K562 (cell line): Measurements from ENCODE around the gene FUNDC2. TPM values are rescaled to one million over a fixed set of nuclear protein-coding genes. Genes with fewer than 3 reads are reported as not detected.

Source experiments
- ASH1L ChIP-seq: fragments of 450-650 bp; IDR thresholded peaks from 2 replicates; pipeline ENCODE4 v1.6.1; 2018; ENCODE audit warnings: borderline replicate concordance, mild to moderate bottlenecking, low read depth; ENCODE audit not compliant: partially characterized antibody
- CAMTA2 ChIP-seq: fragments of 250-450 bp; sonication (Bioruptor Pico); conservative IDR thresholded peaks from 2 replicates; pipeline ENCODE4 v1.5.1; 2022
- CBFA2T2 ChIP-seq: fragments of 450-650 bp; conservative IDR thresholded peaks from 2 replicates; pipeline ENCODE4 v1.6.1; 2017; ENCODE audit warnings: mild to moderate bottlenecking
- EGR1 ChIP-seq: fragments of 450-650 bp; conservative IDR thresholded peaks from 2 replicates; pipeline ENCODE4 v1.6.1; 2017; ENCODE audit warnings: mild to moderate bottlenecking
- ETS2 ChIP-seq: IDR thresholded peaks from 2 replicates; pipeline ENCODE4 v1.6.1; 2016; ENCODE audit warnings: borderline replicate concordance, missing genetic modification characterization, mild to moderate bottlenecking, moderate library complexity, missing compliant biosample characterization; ENCODE audit not compliant: poor library complexity, severe bottlenecking
- EZH2 ChIP-seq: IDR thresholded peaks from 2 replicates; pipeline ENCODE4 v1.6.1; 2012; ENCODE audit warnings: low read depth, mild to moderate bottlenecking, inconsistent platforms, low read length, borderline replicate concordance
- FOXP1 ChIP-seq: sonication (generic); formaldehyde crosslinking; IDR thresholded peaks from 2 replicates; pipeline ENCODE4 v1.8.0; 2022; ENCODE audit warnings: mild to moderate bottlenecking, missing genetic modification reagents
- JUNB ChIP-seq: fragments of 450-650 bp; formaldehyde crosslinking; conservative IDR thresholded peaks from 2 replicates; pipeline ENCODE4 v1.4.0; 2020; ENCODE audit warnings: mild to moderate bottlenecking
- MECOM ChIP-seq: fragments of 250-450 bp; sonication (Bioruptor Pico); IDR thresholded peaks from 2 replicates; pipeline ENCODE4 v1.8.0; 2022; ENCODE audit warnings: inconsistent platforms
- MTA1 ChIP-seq: fragments of 450-650 bp; IDR thresholded peaks from 2 replicates; pipeline ENCODE4 v1.6.1; 2017; ENCODE audit warnings: borderline replicate concordance
- PHB2 ChIP-seq: fragments of 450-650 bp; IDR thresholded peaks from 2 replicates; pipeline ENCODE4 v1.6.1; 2017; ENCODE audit warnings: low read depth
- RCOR1 ChIP-seq, 2 experiments: IDR thresholded peaks; 2 replicates each; pipeline ENCODE4 v1.6.1; 2012; ENCODE audit warnings: low read depth in 2 of 2, low read length in 2 of 2, borderline replicate concordance in 1 of 2, improper control_type of control experiment in 1 of 2
- SAFB2 ChIP-seq: fragments of 200-400 bp; formaldehyde crosslinking; IDR thresholded peaks from 2 replicates; pipeline ENCODE4 v1.6.1; 2018; ENCODE audit warnings: borderline replicate concordance, low read length, low read depth, moderate library complexity; ENCODE audit not compliant: severe bottlenecking
- SMARCA4 ChIP-seq: fragments of 450-650 bp; IDR thresholded peaks from 2 replicates; pipeline ENCODE4 v1.6.1; 2016
- SOX6 ChIP-seq: fragments of 450-650 bp; IDR thresholded peaks from 2 replicates; pipeline ENCODE4 v1.6.1; 2014; ENCODE audit warnings: mild to moderate bottlenecking
- STAT5B ChIP-seq: fragments of 250-450 bp; sonication (Bioruptor Pico); IDR thresholded peaks from 2 replicates; pipeline ENCODE4 v1.8.0; 2021; ENCODE audit warnings: mild to moderate bottlenecking, inconsistent platforms
- TEAD4 ChIP-seq, 2 experiments: sonication (generic) in 1 of 2; formaldehyde crosslinking in 1 of 2; IDR thresholded peaks; 2 replicates each; pipeline versions ENCODE4 v1.6.1 to v1.8.0; 2012 to 2022; ENCODE audit warnings: borderline replicate concordance in 1 of 2, inconsistent platforms in 1 of 2, low read length in 1 of 2, mild to moderate bottlenecking in 1 of 2, missing genetic modification reagents in 1 of 2
- TRIM24 ChIP-seq, 2 experiments: fragments of 450-650 bp; IDR thresholded peaks; 2 replicates each; pipeline ENCODE4 v1.6.1; 2016
- ZMIZ1 ChIP-seq, 2 experiments: fragments of 150-350 bp in 1 of 2; IDR thresholded peaks; 2 replicates each; pipeline ENCODE4 v1.6.1; 2012 to 2016; ENCODE audit warnings: low read depth in 2 of 2, low read length in 2 of 2, mild to moderate bottlenecking in 1 of 2, moderate library complexity in 1 of 2
- ZNF347 ChIP-seq: fragments of 450-650 bp; formaldehyde crosslinking; IDR thresholded peaks from 2 replicates; pipeline ENCODE4 v1.4.0; 2020; ENCODE audit warnings: low read depth, mild to moderate bottlenecking, moderate library complexity
- ZNF644 ChIP-seq: fragments of 200-800 bp; sonication (Bioruptor generic); IDR thresholded peaks from 2 replicates; pipeline ENCODE4 v1.6.1; 2016; ENCODE audit warnings: low read depth, missing genetic modification characterization, missing compliant biosample characterization
- ZNF740 ChIP-seq, 3 experiments: fragments of 200-800 bp in 1 of 3; sonication (Bioruptor generic) in 1 of 3; sonication (generic) in 1 of 3; formaldehyde crosslinking in 1 of 3; IDR thresholded peaks; 2 replicates each; pipeline versions ENCODE4 v1.6.1 to v1.8.0; 2016 to 2022; ENCODE audit warnings: mild to moderate bottlenecking in 2 of 3, missing compliant biosample characterization in 2 of 3, missing genetic modification characterization in 2 of 3, missing genetic modification reagents in 1 of 3
- ZNF76 ChIP-seq: fragments of 250-450 bp; sonication (Bioruptor Pico); IDR thresholded peaks from 2 replicates; pipeline ENCODE4 v1.4.0; 2020; ENCODE audit warnings: mild to moderate bottlenecking, moderate library complexity, borderline replicate concordance
- ZSCAN32 ChIP-seq: fragments of 450-650 bp; formaldehyde crosslinking; IDR thresholded peaks from 2 replicates; pipeline ENCODE4 v1.4.0; 2020; ENCODE audit warnings: mild to moderate bottlenecking, moderate library complexity
- polyA plus RNA-seq, 8 experiments: library from polyadenylated mRNA; depleted of rRNA in 4 of 8; stranded (reverse) in 5 of 8; unstranded in 3 of 8; fragments of >200 nt; fragmentation: Nextera tagmentation in 2 of 8; fragmentation: Illumina TruSeq in 1 of 8; extraction: Ambion mirVana in 2 of 8; extraction: Trizol in 1 of 8; gene quantifications; 2 replicates each; pipeline versions ENCODE4 v1.2.1 to v1.2.3, GENCODE V29; 2011 to 2014; ENCODE audit warnings: inconsistent platforms in 1 of 8, missing spikeins in 1 of 8
- total RNA-seq, 7 experiments: library from RNA; depleted of rRNA in 6 of 7; stranded (reverse); fragments of >200 nt in 6 of 7; fragmentation: Illumina TruSeq in 2 of 7; extraction: Trizol in 2 of 7; gene quantifications; 2 replicates each; pipeline versions ENCODE4 v1.2.1 to v1.2.3, GENCODE V29; 2011 to 2021; ENCODE audit warnings: low replicate concordance in 1 of 7

FUNDC2 gene
- total and polyA plus RNA-seq, 9 of the 15 experiments (the other 6 are each of a cell fraction or from before 2014, with no cell fraction given) = 50.6 to 235 (median 123) TPM

- TF ChIP-seq FOXP1 (no peak), TEAD4 (IDR thresholded peaks at IDR 0.05; ENCODE audit: low read length) (peak; percentile 73; the same call in 1 of the 2 replicates), TEAD4 (CRISPR knock-in tag; IDR thresholded peaks at IDR 0.05; ENCODE audit: borderline replicate concordance) (no peak), TRIM24 (IDR thresholded peaks at IDR 0.05) (peak; percentile 10 to 44; a peak in 1 of 4 replicates), JUNB (no peak), EZH2 (no peak), CBFA2T2 (peak; percentile 55), STAT5B (CRISPR knock-in tag) (no peak), CAMTA2 (CRISPR knock-in tag) (no peak), ZSCAN32 (CRISPR knock-in tag) (no peak), SOX6 (0 out of 2 replicates have a peak, but pooled peaks have one; percentile 57), MECOM (CRISPR knock-in tag) (no peak), ASH1L (no peak), MTA1 (no peak), RCOR1 (IDR thresholded peaks at IDR 0.05; ENCODE audit: borderline replicate concordance in 1 of 2, low read depth in 2 of 2, low read length in 2 of 2) (0 out of 4 replicates have a peak, but pooled peaks of 1 of the 2 experiments have one; percentile 32), SAFB2 (no peak), ZNF740 (CRISPR knock-in tag; IDR thresholded peaks at IDR 0.05) (no peak), ZNF740 (tag; IDR thresholded peaks at IDR 0.05) (no peak), ZNF76 (CRISPR knock-in tag) (no peak), ZMIZ1 (IDR thresholded peaks at IDR 0.05; ENCODE audit: low read depth in 2 of 2, low read length in 2 of 2) (no peak), EGR1 (no peak), SMARCA4 (peak; percentile 53; the same call in 1 of the 2 replicates), PHB2 (no peak), ZNF644 (tag) (no peak), ZNF347 (CRISPR knock-in tag) (no peak), ETS2 (tag) (no peak)
Observed at GRCh38 chrX:155086961-155087735, 60.5 kb downstream of the FUNDC2 start (continued).
